ENCODE data around the gene AMIGO3.
"Not testable (repeated sequence)": the region's sequence is repeated elsewhere in the genome, so short reads cannot be mapped to it uniquely, and the experiment has no call there.

GRCh38 chr3:49748874-49749273 is 29.4 kb upstream of the AMIGO3 start:
- TF ChIP-seq EZH2phosphoT487 (IDR thresholded peaks at IDR 0.05; ENCODE audit: insufficient read depth, low read depth); EZH2 (IDR thresholded peaks at IDR 0.05; ENCODE audit: insufficient read depth, poor library complexity, severe bottlenecking): not testable (repeated sequence)

All from GM23248 (cell line).